Stimulated activated CD8-positive, alpha-beta memory T cell treated with anti-CD3 and anti-CD28 coated beads, Interleukin-12 subunit alpha, Interleukin-12 subunit beta, amount 100 ng/mL, for 4 hours (primary cell): ENCODE results near the gene WRAP73.
"Not testable (repeated sequence)": the region's sequence is repeated elsewhere in the genome, so short reads cannot be mapped to it uniquely, and the experiment has no call there.

Source experiments
- DNase-seq: peaks from one replicate; pipeline ENCODE4 v3.0.0-alpha.2; 2020; ENCODE audit warnings: low read depth

Gene WRAP73

DNA sequence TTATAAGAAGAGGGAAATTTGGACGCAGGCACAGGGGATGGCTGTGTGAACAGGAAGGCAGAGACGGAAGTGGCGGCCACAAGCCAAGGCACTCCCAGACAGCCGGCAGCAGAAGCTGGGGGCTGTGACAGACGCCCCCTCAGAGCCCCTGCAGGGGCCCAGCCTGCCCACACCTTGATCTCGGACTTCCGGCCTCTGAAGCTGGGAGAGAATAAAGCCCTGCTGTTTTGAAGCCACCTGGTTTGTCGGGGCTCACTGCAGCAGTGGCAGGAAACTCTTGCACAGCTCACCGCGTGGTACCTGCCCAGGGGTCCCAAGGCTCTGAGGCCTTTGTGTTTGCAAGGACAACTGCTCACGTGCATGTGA, 52.3 kb downstream of the WRAP73 start:
- DNase-seq, result no peak

DNA sequence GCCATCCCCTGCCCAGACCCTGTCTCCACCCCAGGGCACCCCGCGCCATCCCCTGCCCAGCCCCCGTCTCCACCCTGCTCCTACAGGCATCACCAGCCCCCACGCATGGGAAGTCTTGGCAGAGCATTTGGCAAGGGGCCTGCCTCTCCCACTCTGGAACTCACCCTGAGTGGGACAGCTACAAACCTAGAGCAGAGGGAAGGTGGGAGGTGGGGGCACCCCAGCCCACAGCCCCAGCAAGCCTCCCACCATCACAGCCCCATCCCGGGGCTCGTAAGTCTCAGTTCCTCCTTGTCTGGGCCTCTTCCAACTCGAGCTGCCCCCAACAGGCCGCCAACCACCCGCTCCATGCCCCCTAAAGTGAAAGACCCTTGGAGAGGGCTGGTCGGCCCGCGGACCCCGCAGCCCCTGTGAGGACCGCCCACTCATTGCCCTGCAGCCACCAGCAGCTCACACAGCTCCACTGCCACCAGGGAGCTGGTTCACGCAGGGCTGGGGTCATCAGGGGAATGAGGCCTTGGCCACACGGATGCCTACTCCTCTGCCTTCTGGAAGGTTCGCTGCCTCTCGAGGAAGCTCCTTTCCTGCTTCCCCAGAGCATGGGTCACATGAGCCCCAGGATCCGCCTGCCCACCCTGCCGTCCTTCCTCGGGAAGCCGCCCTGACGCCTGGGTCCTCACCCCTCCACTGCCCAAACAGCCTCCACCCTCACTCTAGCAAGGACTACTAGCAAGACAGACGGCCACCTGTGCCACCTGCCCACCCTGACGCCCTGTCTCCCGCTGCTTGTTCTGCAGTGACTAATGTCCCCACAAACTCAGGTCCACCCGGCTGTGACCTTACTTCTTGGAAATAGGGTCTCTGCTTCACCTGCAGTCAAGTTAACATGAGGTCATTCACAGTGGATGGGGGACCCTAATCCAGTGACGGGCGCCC, 53.0 kb downstream of the WRAP73 start:
- no peak for DNase-seq

DNA sequence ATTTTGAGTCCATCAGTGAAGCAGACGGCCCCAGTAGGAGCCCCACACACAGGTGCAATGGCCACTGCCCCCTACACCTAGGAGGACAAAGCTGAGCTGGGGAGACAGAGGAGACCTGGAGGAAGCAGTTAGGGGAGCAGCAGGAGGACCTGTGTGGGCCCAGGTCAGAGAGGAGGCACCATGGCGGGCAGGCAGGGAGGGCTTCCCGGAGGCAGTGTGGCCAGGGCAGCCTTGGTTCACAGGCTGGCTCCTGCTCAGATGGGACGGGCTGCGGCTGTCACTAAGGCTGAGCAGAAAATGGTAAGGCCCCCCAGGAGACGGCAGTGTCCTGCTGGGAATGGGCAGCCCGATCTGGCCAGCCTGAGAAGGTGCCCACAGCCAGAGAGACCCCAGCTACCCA, 54.0 kb downstream of the WRAP73 start:
- no peak for DNase-seq

DNA sequence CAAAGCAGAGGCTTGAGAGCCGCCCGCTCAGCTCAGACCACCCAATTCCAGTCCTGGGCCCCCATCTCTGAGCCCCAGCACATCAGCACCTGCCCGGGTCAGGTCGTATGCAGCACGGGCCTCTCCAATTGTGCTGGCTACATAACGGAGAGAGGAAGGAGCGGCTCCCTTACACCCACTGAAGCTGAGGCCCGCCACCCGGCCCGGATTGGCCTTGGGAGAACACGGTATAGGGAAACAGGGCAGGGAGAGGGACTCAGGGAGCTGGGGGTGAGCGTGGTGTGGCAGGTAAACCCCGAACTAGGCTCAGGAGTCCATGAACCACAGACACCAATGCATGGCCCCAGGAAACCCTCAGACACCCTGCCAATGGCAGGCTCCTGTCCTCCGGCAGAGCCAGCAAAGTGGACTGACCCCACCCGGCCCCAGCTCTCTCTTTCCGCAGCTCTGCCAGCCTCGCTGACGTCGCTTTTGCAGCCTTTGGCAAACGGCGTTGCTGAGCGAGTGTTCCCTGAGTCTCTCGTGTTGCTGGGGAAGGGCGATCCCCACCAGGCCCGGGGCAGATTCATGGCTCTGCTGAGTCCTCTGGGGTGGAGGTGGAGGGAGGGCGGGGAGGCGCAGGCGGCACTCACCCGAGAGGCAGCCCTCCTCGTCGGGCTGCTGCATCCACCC, 55.1 kb downstream of the WRAP73 start:
- DNase-seq, result no peak

DNA sequence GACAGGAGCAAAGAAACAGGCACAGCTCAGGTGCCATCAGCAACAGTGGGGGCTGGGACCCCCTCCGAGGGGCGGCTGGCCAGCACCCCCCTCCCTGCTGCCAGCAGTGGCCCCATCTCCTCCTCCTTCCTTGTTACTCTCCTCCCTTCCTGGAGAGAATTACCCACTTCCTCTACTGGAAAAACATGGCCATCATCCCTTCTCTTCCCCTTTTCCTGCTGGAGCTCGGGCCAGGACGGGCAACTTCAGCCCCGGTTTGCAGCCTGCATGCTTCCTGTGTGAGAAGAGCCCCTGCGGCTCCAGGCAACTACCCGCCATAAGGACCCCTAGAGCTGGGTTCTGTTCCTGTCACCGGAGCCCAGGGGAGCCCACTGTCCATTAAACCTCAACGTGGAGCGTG, 56.2 kb downstream of the WRAP73 start:
- no peak for DNase-seq

DNA sequence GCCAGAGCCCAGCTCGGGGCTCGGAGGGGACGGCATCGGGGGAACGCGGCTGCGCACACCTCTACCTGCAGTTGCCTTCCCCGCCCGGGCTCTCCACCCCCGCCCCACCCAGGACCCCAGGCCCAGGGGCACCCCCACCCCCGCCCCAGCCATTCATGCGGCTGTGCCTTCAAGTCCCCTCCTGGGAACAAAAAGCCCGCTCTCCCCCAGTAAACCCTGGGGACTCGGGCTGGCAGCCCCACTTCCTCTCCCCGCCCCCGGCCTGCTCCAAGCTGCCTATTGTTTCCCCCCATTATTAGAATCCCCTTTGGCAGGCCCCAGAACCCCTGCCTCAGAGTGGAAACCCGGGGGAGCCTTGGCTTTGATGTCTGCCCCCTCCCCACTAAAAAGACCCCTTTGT, 56.6 kb downstream of the WRAP73 start:
- no peak for DNase-seq

DNA sequence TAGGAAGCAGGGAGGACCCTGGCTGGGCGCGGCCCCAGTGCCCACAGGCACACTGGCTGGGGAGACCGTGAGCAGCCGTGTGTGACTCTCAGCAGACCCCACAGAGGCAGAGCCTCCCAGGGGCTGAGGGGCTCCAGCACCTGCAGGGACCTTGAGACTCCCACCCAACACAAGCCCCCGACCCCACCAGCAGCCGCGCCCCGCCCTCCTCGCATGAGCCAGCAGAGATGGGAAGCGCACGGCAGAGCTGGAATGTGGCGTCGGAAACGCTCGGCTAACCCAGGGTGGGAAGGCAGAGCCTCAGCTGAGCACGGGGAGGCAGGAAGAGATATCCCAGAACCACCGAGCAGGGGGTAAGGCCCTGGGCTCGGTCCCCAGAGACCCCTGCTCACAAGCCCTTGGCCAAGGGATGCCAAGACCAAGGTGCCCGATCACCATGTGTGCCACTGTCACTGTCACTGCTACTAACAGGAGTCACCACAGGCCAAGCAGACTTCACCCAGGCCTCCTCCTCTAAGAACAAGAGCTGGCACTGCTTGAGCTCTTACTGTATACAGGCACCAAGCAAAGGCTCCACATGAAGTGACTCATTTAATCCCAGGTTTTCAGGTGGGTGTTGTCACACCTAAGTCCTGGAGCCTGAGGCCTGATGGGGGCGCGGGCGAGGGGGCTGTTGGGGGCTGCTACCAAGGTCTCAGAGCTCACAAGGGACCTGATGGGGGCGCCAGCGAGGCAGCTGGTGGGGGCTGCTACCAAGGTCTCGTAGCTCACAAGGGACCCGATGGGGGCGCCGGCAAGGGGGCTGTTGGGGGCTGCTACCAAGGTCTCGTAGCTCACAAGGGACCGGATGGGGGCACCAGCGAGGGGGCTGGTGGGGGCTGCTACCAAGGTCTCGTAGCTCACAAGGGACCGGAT, 58.7 kb downstream of the WRAP73 start:
- DNase-seq, result no peak

DNA sequence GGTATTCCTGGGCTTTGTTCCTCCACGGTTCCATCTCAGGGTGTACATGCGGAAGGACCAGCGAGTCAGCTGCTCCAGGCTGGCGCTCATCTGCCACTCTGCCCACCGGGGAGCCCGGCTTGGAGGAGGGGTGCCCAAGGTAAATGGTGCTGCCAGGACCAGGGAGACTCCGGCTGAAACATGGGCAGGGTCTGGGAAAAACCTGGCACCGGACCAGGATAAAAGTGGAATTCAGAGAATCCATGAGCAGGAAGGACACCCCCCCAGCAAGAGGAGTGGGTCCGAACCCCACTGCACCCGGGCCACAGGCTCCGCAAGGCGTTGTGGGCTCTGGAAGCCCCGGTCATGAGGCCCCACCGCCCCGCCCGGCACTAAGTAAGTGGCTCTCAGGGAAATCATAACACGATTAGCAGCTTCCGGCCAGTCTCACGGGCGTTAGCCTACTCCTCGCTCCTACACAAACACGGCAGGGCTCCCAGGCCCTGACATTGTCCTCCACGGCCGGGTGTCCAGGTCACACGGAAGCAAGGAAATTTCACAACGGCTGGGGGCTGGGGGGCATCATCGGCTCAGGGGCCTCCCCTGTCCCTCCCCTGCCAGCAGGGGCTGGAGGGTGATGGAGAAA, 59.7 kb downstream of the WRAP73 start:
- DNase-seq, result no peak

DNA sequence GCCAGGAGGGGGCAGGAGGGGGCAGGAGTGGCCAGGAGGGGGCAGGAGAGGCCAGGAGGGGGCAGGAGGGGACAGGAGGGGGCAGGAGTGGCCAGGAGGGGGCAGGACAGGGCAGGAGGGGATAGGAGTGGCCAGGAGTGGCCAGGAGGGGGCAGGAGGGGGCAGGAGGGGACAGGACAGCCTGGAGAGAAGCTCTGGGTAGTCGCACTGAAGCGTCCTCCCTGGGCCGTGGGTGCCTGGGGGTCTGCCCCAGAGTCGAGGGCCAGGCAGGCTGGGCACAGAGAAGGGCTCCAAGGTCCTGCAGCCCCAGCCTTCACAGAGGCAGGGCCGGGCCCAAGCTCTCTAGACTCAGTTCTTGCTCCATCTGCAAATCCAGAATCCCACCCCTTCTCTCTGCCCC, 61.5 kb downstream of the WRAP73 start:
- no peak for DNase-seq

DNA sequence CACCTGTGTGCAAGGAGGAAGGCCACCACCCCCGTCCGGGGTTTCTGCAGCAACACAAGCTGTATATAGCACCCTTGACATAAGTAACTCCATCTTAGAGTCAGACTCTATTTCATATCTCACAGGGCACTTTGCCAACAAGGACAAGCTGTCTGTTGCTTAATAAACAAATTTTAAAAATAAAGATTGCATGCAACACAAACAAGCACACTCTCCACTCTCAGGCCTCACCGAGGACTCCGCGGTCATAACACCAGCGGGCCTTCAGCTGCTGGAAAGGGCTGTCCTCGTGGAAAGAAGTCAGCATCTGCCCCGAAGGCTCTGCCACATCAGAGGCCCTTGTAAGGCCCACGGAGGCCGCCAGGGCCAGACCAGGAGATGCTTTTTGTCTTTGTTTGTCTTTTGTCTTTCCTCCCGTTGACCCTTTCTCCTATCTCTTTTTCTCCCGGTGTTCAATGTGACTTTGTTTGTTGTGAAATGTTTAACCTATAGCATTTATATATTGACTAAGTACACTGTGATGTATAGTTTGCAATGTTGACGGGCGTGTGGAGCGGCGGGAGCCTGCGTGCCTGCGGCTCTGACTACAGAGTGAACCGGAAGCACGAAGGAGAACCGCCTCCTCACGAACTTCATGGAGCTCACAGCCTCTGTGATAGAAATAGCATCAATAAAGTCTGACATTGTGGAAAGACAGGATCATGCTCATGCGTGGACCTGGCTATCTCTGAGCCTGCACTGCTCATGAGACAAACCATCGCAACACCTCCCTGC, 62.7 kb downstream of the WRAP73 start:
- DNase-seq, result no peak

DNA sequence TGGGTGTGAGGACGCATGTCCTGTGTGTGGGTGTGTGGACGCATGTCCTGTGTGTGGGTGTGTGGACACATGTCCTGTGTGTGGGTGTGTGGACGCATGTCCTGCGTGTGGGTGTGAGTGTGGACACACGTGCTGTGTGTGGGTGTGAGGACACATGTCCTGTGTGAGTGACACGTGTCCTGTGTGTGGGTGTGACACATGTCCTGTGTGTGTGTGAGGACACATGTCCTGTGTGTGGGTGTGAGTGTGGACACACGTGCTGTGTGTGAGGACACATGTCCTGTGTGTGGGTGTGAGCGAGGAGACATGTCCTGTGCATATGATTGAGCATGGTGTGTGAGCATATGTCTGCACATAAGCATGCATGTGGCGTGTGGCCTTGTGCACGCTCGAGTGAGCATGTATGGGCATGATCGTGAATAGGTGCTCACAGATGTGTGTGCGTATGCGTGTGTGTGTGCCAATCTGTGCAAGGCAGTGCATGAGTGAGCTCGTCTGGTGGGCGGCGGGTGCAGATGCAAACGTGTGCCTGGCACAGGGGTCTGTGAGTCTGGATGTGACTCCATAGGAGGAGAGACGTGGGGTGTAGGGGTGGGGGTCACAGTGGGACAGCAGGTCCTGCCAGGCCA, 63.8 kb downstream of the WRAP73 start:
- no peak for DNase-seq

DNA sequence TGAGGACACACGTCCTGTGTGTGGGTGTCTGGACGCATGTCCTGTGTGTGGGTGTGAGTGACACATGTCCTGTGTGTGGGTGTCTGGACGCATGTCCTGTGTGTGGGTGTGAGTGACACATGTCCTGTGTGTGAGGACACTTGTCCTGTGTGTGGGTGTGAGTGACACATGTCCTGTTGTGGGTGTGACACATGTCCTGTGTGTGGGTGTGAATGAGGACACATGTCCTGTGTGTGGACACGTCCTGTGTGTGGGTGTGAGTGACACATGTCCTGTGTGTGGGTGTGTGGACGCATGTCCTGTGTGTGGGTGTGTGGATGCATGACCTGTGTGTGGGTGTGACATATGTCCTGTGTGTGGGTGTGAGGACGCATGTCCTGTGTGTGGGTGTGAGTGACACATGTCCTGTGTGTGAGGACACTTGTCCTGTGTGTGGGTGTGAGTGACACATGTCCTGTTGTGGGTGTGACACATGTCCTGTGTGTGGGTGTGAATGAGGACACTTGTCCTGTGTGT, 64.5 kb downstream of the WRAP73 start:
- DNase-seq, result not testable (repeated sequence)

DNA sequence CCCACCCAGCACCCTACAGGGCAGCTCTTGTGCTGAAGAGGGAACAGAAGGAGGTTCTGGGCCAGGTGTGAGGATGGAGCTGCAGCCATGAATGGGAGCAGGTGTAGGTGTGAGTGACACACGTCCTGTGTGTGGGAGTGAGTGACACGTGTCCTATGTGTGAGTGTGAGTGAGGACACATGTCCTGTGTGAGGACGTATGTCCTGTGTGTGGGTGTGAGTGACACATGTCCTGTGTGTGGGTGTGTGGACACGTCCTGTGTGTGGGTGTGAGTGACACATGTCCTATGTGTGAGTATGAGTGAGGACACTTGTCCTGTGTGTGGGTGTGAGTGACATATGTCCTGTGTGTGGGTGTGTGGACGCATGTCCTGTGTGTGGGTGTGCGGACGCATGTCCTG, 65.0 kb downstream of the WRAP73 start:
- DNase-seq, result peak; percentile 18

DNA sequence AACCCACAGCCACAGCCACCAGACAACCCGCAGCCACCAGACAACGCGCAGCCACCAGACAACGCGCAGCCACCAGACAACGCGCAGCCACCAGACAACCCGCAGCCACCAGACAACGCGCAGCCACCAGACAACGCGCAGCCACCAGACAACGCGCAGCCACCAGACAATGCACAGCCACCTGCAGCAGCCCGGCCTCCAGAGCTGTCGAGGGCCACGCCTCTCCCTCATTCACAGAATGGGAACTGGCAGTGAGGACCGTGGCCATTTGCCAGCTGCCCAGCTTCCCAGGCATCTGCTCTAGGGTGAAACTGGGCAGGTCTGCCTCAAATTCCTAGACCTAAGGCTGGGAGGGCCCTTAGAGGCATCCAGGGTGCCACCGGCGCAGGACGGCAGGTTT, 66.2 kb downstream of the WRAP73 start:
- DNase-seq, result not testable (repeated sequence)

DNA sequence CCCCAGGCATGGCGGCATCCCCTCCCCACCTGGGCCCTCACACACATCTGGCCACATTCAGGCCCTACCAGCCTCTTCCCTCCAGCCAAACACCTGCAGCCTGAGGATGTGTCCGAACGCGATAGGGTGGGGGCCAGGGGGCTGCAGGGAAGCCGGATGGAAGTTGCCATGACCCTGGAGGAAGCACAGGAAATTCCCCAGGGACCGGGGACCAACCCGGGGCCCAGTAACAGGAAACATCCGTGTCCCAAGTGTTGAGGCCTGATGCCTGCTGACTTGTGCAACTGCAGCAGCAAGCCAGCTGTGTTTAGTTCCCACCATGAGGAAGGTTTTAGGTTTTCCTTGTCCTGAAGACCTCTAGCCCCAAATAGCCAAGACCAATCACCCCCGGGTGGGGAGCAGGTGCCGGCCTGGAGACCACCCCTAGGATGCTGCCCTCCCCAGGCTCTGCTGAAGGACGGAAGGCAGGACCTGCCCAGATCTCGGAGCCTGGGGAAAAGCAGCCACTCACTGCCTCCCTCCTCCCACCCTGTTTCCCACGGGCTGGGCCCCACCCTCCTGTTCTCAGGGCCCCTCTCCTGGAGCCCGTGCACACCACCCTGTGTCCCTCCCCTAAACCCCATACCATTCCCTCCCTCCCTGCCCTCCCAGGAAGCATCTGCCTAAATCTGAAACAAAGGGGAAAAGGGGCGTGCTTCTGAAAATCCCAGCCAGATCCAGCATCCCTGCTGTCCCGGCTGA, 68.4 kb downstream of the WRAP73 start:
- no peak for DNase-seq
